ENCODE results near the gene GNG12.

The GNG12 gene

DNA sequence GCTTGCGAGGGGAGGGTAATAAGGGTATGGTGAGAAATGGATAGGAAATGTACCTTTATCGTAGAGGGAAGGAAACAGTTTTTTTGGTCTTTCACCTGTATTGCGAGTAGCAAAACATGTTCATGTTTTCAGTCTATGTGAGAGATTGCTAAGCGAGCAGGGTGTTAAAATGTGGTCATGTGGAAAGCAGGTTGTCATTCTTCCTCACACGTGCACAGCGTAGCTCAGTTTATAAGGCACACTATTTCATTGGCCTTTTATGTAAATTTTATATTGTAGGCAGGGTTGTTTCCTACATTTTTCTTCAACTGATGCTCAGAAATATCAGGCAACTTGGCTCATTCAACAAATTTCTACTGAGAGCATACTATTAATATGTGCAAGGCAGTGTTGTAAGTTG, 18.5 kb upstream of the GNG12 start:
- Mint-ChIP-seq H3K27ac (no peak overlapping the region), H3K4me1 (ENCODE audit: low read depth) (no peaks in the 10 kb centered on the region), H3K27me3 (peaks cover 19% of the 10 kb centered on the region), H3K36me3 (ENCODE audit: low read depth) (no peaks in the 10 kb centered on the region), H3K9me3 (no peaks in the 10 kb centered on the region), H3K4me3 (no peak overlapping the region)
- no peak for DNase-seq

DNA sequence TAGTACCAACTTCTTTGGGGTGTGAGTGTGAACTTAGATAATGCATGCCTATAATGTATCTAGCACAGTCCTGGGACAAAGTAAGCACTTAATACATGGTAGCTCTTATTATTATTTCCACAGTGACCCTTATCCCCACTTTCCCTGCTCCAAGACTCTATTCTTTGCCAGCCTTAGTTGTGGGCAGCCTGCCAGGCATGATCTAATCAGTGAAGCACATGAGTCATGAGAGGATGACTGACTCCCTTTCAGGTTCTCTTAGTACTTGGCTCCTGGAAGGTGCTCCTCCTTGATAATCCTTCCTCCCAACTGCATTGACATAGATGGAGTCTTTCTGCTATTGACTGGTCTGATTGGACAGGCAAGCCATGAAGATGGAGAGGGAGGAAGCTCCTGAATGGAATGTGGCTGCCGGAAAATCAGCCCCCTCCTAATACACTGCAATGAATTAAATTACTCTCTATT, 17.4 kb upstream of the GNG12 start:
- Mint-ChIP-seq H3K27ac (no peak overlapping the region), H3K4me1 (ENCODE audit: low read depth) (no peaks in the 10 kb centered on the region), H3K9me3 (no peaks in the 10 kb centered on the region), H3K27me3 (peaks cover 14% of the 10 kb centered on the region), H3K36me3 (ENCODE audit: low read depth) (no peaks in the 10 kb centered on the region), H3K4me3 (no peak overlapping the region)
- DNase-seq: no peak

DNA sequence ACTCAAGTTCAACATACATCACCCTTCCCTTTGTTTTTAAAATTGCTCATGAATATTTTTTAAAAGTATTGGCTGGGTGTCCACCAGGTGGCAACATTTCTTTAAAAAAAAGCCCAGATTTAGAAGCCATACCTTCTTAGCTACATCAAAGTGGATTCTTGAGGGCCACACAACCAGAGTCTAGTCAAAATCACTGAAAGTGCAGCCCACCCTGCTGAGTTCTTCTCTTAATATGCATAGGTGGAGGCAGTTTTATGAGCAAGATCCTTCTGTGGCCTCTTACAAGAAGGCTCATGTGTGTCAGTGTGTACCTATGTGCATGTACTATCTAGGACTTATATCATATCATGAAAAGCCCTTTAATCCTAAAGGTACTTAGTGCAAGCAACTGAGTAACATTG, 16.9 kb upstream of the GNG12 start:
- no peak overlapping the region for H3K27ac Mint-ChIP-seq
- H3K4me3 Mint-ChIP-seq: no peak overlapping the region
- DNase-seq: no peak
- no peaks in the 10 kb centered on the region for H3K36me3 Mint-ChIP-seq (ENCODE audit: low read depth)
- H3K4me1 Mint-ChIP-seq (ENCODE audit: low read depth): no peaks in the 10 kb centered on the region
- no peaks in the 10 kb centered on the region for H3K9me3 Mint-ChIP-seq
- H3K27me3 Mint-ChIP-seq: peaks cover 16% of the 10 kb centered on the region

DNA sequence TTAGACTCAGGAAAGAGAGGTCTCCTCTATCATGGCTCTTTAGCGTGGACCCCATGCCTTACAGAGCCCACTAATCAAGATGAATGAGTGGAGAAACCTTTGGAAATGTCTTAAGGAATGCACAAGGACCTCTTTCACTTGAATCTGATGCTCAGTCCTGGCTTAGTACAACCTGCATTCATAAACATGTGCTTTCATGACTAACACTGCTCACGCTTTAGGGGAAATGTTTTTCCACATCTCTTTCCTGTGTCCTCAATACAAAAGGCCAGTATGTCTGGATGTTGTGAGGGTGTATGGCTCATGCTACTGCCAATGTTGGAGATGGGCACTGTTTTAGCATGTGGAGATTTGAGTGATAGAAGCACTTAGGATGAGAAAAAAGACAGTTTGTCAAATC, 14.2 kb upstream of the GNG12 start:
- peaks cover 17% of the 10 kb centered on the region for H3K27me3 Mint-ChIP-seq
- H3K27ac Mint-ChIP-seq: no peak overlapping the region
- H3K4me3 Mint-ChIP-seq: no peak overlapping the region
- no peak for DNase-seq
- H3K36me3 Mint-ChIP-seq (ENCODE audit: low read depth): no peaks in the 10 kb centered on the region
- no peaks in the 10 kb centered on the region for H3K9me3 Mint-ChIP-seq
- H3K4me1 Mint-ChIP-seq (ENCODE audit: low read depth): no peaks in the 10 kb centered on the region

DNA sequence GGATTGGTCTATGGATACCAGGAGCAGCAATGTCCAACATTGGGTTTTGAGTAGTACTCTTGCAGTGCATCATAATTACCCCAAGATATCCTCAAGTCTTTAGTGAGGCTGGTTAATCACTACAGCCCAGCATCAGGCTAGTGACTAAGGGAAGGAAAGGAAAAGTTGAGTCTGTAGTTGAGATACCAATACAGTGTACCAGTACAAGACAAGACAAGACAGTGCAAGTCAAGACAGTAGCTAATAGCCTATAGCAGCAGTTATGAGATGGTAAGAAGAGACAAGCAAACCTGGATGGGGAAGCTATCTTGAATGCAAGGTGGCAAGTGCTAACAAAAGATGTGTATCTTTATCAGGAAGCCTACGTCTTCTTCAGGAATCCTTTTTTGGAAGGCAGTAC, 13.3 kb upstream of the GNG12 start:
- Mint-ChIP-seq H3K27ac (no peak overlapping the region), H3K27me3 (peaks cover 17% of the 10 kb centered on the region), H3K36me3 (ENCODE audit: low read depth) (no peaks in the 10 kb centered on the region), H3K4me1 (ENCODE audit: low read depth) (no peaks in the 10 kb centered on the region), H3K4me3 (no peak overlapping the region), H3K9me3 (no peaks in the 10 kb centered on the region)
- no peak for DNase-seq

DNA sequence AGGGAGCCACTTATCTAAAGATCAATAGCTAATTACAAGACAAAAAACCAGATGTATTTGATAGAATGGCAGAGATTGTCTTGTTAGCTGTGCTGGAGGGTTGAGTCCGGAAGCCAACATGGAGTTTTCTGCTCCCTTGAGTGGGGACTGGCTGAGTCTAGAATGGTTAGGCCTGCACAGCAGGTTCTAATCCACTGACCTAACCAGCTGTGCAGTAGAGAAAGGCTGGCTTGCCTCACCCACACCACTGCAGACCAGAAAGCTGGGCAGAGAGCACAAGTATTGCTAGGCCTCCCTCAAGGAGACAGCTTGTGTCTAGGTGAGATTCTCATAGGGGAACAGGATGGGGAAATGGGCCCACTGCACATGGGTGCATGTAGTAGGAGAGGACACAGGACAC, 11.7 kb upstream of the GNG12 start:
- Mint-ChIP-seq H3K36me3 (ENCODE audit: low read depth) (no peaks in the 10 kb centered on the region), H3K4me1 (ENCODE audit: low read depth) (no peaks in the 10 kb centered on the region), H3K9me3 (no peaks in the 10 kb centered on the region), H3K27me3 (peaks cover 13% of the 10 kb centered on the region), H3K27ac (no peak overlapping the region), H3K4me3 (no peak overlapping the region)
- DNase-seq: no peak

DNA sequence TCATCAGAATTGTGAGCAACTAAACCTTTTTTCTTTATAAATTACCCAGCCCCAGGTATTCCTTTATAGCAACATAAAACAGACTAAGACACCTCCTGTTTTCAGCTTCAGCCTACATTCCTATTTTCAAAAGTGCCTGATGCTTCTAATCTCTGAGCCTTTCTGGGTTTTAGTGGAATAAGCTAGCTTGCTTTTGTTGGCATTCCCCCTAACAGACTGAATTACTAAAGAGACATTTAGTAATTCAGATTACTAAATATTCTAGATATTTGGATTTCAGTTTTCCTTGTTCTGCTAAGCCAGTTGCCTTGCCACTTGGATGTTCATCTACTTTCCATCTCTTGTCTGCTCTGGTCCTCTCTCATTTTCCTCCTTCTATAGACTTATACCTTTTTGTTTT, 10.5 kb upstream of the GNG12 start:
- no peaks in the 10 kb centered on the region for H3K4me1 Mint-ChIP-seq (ENCODE audit: low read depth)
- peaks cover 19% of the 10 kb centered on the region for H3K27me3 Mint-ChIP-seq
- no peak for DNase-seq
- no peak overlapping the region for H3K4me3 Mint-ChIP-seq
- no peaks in the 10 kb centered on the region for H3K9me3 Mint-ChIP-seq
- no peak overlapping the region for H3K27ac Mint-ChIP-seq
- no peaks in the 10 kb centered on the region for H3K36me3 Mint-ChIP-seq (ENCODE audit: low read depth)

DNA sequence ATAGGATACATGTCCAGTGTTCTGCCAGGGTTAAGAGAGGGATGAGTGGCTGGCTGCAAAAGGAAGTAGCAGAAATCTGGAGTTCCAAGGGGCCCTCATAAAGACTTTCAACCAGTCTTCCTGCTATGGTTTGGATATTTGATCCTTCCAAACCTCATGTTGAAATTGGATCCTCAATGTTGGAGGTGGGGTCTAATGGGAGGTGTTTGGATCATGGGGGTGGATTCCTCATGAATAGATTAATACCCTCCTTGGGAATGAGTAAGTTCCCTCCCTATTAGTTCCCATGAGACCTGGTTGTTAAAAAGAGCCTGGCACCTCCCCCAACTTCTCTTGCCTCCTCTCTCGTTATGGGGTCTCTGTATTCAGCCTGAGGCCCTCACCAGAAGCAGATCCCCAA, 10.1 kb upstream of the GNG12 start:
- peaks cover 23% of the 10 kb centered on the region for H3K27me3 Mint-ChIP-seq
- H3K4me1 Mint-ChIP-seq (ENCODE audit: low read depth): no peaks in the 10 kb centered on the region
- no peak for DNase-seq

DNA sequence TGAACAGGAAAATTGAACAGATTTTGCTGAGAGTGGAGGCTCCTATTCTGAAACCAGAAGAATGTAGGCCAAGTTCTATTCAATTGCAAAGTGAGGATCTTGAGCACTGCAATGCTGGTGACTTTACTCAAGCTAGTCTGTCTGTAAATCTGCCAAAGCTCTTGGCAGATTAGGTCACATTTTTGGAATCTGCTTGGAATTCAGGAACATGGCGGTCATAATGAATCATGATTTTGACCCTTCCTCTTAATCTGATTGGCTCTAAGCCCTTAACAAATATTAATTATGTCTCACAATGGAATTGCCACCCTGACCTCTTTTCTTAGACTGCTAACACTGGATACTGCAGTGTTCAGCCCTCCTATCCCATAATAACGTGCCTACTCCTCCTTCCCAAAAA, 7.2 kb upstream of the GNG12 start:
- Mint-ChIP-seq H3K4me1 (ENCODE audit: low read depth) (no peaks in the 10 kb centered on the region), H3K9me3 (no peaks in the 10 kb centered on the region), H3K27me3 (peaks cover 41% of the 10 kb centered on the region), H3K36me3 (ENCODE audit: low read depth) (no peaks in the 10 kb centered on the region), H3K4me3 (no peak overlapping the region), H3K27ac (no peak overlapping the region)
- no peak for DNase-seq

More for the DNA sequence above, 10.1 kb upstream of the GNG12 start:
- H3K27ac Mint-ChIP-seq: no peak overlapping the region
- H3K9me3 Mint-ChIP-seq: no peaks in the 10 kb centered on the region
- H3K36me3 Mint-ChIP-seq (ENCODE audit: low read depth): no peaks in the 10 kb centered on the region
- no peak overlapping the region for H3K4me3 Mint-ChIP-seq

DNA sequence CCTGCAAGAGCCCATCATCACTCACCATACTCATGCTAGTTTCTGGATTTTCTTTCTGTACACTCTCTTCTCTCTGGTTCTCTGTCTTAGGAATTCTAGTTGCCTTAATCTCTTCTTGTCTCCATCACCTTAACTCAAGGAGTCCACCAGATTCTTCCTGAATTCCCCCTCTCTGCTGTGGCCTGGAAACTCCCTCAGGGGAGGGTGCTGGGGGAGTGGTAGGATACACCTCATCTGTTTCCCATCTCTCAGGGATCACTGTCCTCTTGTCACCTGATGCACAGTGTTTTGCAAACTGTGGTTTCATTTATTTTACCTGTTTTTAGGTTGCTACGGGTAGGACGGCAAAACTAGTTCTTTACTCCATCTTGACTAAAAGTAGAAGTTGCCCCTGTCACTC, 6.6 kb upstream of the GNG12 start:
- H3K27ac Mint-ChIP-seq: no peak overlapping the region
- no peaks in the 10 kb centered on the region for H3K9me3 Mint-ChIP-seq
- DNase-seq: no peak
- no peaks in the 10 kb centered on the region for H3K4me1 Mint-ChIP-seq (ENCODE audit: low read depth)
- no peak overlapping the region for H3K4me3 Mint-ChIP-seq
- H3K27me3 Mint-ChIP-seq: peaks cover 40% of the 10 kb centered on the region
- H3K36me3 Mint-ChIP-seq (ENCODE audit: low read depth): no peaks in the 10 kb centered on the region

DNA sequence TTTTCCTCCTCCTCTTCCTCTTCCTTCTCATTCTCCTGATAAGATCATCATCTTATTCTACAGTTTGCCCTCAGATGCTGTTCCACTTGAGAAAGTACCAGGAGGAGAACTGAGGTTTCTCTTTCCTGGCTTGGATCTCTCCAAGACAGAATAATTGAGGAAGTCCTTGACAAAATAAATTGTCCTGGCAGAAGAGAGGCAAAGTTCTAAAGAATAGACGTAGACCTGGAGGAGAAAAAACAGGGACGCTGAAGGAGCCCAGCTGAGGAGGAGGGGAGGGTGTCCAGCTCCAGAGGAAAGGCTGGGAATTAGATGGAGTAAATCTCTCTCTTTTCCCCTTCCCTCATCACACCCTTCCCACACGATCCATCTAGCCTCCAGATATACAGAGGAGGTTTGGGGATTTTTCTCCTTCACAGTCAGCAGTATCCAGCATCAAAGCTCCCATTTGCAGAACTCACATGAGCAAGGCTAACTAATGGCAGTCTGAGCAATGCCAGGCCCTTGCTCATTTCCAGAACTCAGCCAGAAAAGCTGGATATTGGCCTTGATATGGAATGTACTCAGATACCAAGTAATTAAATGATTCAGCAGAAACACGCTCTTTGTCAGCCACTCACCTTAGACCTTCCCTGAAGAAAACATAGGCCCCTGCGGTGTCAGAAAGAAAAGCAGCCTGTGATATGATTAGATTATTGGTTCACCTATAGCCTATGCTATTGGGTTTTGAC, 5.1 kb upstream of the GNG12 start:
- no peak for DNase-seq
- H3K36me3 Mint-ChIP-seq (ENCODE audit: low read depth): no peaks in the 10 kb centered on the region
- H3K4me3 Mint-ChIP-seq: no peak overlapping the region
- peaks cover 9% of the 10 kb centered on the region for H3K4me1 Mint-ChIP-seq (ENCODE audit: low read depth)
- H3K27me3 Mint-ChIP-seq: peaks cover 54% of the 10 kb centered on the region
- no peaks in the 10 kb centered on the region for H3K9me3 Mint-ChIP-seq
- no peak overlapping the region for H3K27ac Mint-ChIP-seq

DNA sequence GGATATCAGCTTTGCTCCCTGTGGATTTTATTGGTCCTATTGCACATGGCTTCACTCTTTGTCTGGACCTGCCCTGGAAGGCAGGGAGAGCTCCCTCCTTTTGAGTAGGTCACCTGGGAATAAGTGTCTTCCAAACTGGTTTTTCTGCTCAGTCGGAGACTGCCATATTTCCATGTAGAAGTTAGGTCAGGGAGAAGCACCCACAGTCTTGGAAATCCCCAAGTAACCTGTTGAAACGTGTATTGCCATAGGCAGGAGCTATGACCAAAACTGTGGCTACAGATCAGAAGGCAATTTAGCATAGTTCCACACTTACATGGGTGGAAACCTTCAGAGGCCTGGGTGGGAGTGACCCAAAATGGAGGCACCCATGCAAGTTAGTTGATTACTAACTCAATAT, 3.5 kb upstream of the GNG12 start:
- H3K27ac Mint-ChIP-seq: no peak overlapping the region
- no peak for DNase-seq
- peaks cover 64% of the 10 kb centered on the region for H3K27me3 Mint-ChIP-seq
- H3K4me3 Mint-ChIP-seq: no peak overlapping the region
- H3K9me3 Mint-ChIP-seq: no peaks in the 10 kb centered on the region
- peaks cover 17% of the 10 kb centered on the region for H3K4me1 Mint-ChIP-seq (ENCODE audit: low read depth)
- no peaks in the 10 kb centered on the region for H3K36me3 Mint-ChIP-seq (ENCODE audit: low read depth)

DNA sequence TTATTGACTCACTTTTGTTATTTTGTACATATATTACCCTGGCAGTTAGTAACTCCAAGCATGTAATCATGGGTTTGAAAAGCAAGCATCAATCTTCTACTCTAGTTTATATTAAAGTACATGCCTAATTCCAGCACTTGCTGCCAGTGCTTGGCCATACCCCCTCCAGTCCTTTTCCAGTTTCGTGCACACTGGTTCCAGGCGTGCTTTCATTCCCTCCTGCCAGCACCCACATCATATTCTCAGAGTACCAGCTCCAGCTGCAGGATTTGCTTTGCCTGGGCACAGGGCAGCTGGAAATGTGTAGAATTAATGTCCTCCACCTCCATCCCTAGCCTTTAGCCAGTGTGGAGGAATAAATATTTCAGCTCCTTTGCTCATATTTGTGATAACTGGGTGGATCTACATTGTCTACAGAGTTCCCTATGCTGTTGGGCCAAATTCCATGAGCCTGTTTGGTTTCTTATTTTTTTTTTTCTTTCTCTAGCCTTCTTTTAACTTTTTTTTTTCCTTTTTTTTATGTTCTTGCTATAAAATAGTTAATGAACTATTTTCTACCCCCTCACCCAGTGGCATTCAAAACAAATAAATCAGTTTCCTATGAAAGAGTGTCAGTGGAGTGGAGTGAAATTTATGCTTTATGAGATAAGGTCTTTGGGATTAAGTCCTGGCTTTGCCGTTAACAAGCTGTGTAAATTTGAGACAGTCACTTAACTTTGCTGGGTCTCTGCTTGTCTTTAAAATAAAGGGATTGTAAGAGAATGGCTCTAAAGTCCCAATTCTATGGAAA, 2.6 kb upstream of the GNG12 start:
- H3K4me3 Mint-ChIP-seq: no peak overlapping the region
- H3K36me3 Mint-ChIP-seq (ENCODE audit: low read depth): no peaks in the 10 kb centered on the region

DNA sequence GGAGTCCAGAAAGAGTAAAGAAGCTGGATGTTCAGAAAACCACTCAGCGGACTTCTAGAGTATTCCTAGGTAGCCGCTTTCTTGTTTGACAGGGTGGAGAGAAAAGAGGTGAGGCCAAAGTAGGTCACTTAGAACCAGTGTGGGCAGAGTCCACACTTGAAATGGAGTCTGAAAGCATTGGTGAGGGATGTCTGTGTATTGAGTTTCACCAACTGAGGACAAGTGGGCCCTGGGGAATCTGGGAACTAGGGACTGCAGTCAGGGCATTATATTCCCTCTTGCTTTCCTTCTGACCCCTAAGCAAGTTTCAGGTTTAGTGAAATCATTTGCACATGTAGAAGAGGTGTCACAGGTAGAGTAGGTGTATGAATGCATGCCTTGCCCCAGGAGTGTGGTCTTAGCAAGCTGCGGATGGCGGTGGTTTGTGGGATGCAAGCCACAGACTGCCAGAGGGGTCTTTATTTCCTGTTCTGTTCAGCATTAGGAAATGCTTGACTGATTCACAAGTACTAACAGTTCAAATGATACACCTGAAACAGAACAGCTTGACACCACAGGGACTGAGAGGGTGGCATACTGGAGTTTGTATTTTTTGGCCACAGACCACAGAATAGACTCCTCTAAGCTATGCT, 1.1 kb upstream of the GNG12 start:
- DNase-seq: no peak
- no peak overlapping the region for H3K4me3 Mint-ChIP-seq
- H3K36me3 Mint-ChIP-seq (ENCODE audit: low read depth): no peaks in the 10 kb centered on the region
- peaks cover 78% of the 10 kb centered on the region for H3K27me3 Mint-ChIP-seq
- no peaks in the 10 kb centered on the region for H3K9me3 Mint-ChIP-seq
- H3K4me1 Mint-ChIP-seq (ENCODE audit: low read depth): peaks cover 19% of the 10 kb centered on the region
- no peak overlapping the region for H3K27ac Mint-ChIP-seq

More for the DNA sequence above, 2.6 kb upstream of the GNG12 start:
- peaks cover 19% of the 10 kb centered on the region for H3K4me1 Mint-ChIP-seq (ENCODE audit: low read depth)
- no peak for DNase-seq
- H3K27me3 Mint-ChIP-seq: peaks cover 73% of the 10 kb centered on the region
- H3K9me3 Mint-ChIP-seq: no peaks in the 10 kb centered on the region
- H3K27ac Mint-ChIP-seq: no peak overlapping the region

DNA sequence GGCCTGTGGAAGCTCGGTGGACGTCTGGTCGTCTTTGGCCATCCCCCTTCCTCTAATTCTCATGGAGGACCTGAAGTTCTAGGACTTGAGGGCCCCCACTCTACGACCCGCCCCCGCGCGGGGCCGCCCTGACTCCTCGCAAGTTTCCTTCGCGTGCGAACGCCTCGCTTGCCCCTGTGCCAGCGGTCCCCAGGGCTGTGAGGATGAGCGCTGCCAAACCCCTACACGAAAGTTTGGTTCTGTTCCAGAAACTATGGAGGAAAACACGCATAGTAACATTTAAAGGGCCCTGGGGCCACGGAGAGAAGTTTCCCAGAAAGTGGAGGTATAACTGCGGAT, 304 bp upstream of the GNG12 start:
- Mint-ChIP-seq H3K4me1 (ENCODE audit: low read depth) (peaks cover 19% of the 10 kb centered on the region), H3K27me3 (peaks cover 78% of the 10 kb centered on the region), H3K27ac (no peak overlapping the region), H3K4me3 (peak overlapping the region; percentile 51), H3K9me3 (no peaks in the 10 kb centered on the region), H3K36me3 (ENCODE audit: low read depth) (no peaks in the 10 kb centered on the region)
- no peak for DNase-seq
